Measurements from ENCODE around the gene FAM227A.

The FAM227A gene

DNA sequence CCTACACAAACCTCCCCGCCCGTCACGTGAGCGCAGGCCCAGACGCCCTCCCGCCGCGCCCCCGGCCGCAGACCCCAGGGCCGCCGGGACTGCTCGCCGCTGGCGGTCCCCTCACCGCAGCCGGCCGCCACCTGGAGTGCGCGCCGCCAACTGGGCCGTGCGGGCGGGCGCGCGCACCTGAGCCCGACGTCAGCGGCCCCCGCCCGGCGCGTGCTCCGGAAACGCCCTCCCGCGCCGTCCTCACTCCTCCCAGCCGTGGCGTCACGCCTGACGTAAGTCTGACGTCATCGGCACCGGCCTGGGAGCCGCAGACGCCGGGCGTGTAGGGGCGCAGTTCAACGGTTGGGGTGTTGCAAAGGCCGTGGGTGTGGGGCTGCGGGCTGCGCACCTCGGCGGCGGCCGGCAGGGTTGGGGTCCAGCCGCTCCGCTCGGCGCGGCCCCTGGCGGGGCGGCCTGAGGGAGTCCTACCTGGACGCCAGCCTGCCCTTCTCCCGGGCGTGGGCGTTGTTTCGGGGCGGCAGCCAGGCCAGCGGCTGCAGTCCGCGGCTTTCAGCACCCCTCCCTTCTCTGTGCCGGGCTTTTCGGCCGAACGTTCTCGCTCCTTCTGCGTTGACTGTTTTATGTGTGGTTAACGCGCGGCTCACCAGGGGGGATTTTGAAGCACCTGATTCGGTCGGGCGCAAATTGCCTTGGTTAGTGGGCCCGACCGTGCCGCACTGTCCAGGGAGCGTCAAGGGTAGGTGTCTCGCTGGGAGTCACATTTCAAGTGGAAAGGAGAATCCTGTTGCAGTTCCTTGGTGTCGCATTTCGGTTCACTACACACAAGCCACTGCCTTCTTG lies 44.8 kb upstream of the FAM227A start, which contains the start of gene JOSD1:
JOSD1 (minus strand) TSS at position 155 of the 840 bp plus-strand sequence. CDS start 956 bp downstream, outside the sequence.
- H3K4me1 ChIP-seq (ENCODE audit: insufficient read depth, low read length, poor library complexity, severe bottlenecking), result peaks cover 54% of the 10 kb centered on the region
- TF ChIP-seq EZH2phosphoT487 (IDR thresholded peaks at IDR 0.05; ENCODE audit: borderline replicate concordance) (no peak), CTCF (conservative IDR thresholded peaks at IDR 0.05; ENCODE audit: low read length) (no peak)
- peak within 1 kb of the TSS; percentile 92 for H2AFZ ChIP-seq (ENCODE audit: low read length)

DNA sequence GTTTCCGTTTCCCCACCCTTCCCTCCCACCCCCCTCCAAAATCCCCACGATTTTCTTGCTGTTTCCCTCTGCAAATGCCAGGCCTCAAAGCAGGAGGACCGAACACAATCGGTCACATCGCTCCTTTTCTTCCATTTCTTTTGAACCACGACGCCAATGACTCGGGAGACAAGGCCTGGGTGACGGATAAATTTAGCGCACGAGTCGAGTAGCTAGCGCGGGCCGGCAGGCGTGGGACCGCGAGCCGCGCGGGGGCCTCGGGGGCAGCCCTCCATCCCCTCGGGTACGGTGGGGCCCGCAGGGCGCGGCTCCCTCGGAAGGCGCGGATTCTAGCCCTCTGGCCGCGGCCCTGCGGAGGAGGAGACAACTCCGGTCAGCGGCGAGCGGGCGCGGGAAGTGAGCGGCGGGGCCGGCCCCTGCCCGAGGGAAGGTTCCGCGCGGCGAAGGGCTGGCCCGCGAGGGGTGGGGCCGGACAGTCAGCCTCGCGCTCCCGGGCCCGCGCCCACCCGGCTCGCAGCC lies 44.1 kb upstream of the FAM227A start:
- TF ChIP-seq EZH2phosphoT487 (IDR thresholded peaks at IDR 0.05; ENCODE audit: borderline replicate concordance), result no peak
- H3K36me3 ChIP-seq (ENCODE audit: insufficient read depth, low read length), result no peaks in the 10 kb centered on the region
- peak overlapping the region; percentile 99 for H3K4me2 ChIP-seq (ENCODE audit: low read depth, low read length, poor library complexity, severe bottlenecking)
- H3K9ac ChIP-seq (ENCODE audit: low read depth, low read length, poor library complexity, severe bottlenecking), result peak overlapping the region; percentile 97
- H3F3A ChIP-seq (ENCODE audit: low read depth), result 0 out of 2 replicates have a peak, but pooled peaks cover 3% of the 10 kb centered on the region
- H3K4me3 ChIP-seq (ENCODE audit: low read length, poor library complexity, severe bottlenecking), result peak overlapping the region; percentile 94
- H3K9me3 ChIP-seq (ENCODE audit: insufficient read depth, low read depth, low read length), result no peaks in the 10 kb centered on the region
- peaks cover 18% of the 10 kb centered on the region for H4K20me1 ChIP-seq (ENCODE audit: insufficient read depth, low read length, poor library complexity, severe bottlenecking)
- peaks cover 55% of the 10 kb centered on the region for H3K4me1 ChIP-seq (ENCODE audit: insufficient read depth, low read length, poor library complexity, severe bottlenecking)
- H2AFZ ChIP-seq (ENCODE audit: low read length), result peak overlapping the region; percentile 92
- no peaks in the 10 kb centered on the region for H3K9me2 ChIP-seq (replicated peaks; ENCODE audit: low read depth, low read length)
- no peaks in the 10 kb centered on the region for H3K27me3 ChIP-seq (ENCODE audit: insufficient read depth, low read length, poor library complexity, severe bottlenecking)
- H3K79me2 ChIP-seq (ENCODE audit: insufficient read depth, low read length), result peaks cover 53% of the 10 kb centered on the region

More for the DNA sequence above, 44.8 kb upstream of the FAM227A start, which contains the start of gene JOSD1:
- Histone ChIP-seq H3K4me3 (ENCODE audit: low read length, poor library complexity, severe bottlenecking) (peak within 1 kb of the TSS; percentile 94), H4K20me1 (ENCODE audit: insufficient read depth, low read length, poor library complexity, severe bottlenecking) (peaks cover 17% of the 10 kb centered on the region), H3K79me2 (ENCODE audit: insufficient read depth, low read length) (peaks cover 47% of the 10 kb centered on the region), H3K27me3 (ENCODE audit: insufficient read depth, low read length, poor library complexity, severe bottlenecking) (no peaks in the 10 kb centered on the region), H3K9me3 (ENCODE audit: insufficient read depth, low read depth, low read length) (no peaks in the 10 kb centered on the region), H3K36me3 (ENCODE audit: insufficient read depth, low read length) (no peaks in the 10 kb centered on the region), H3F3A (ENCODE audit: low read depth) (0 out of 2 replicates have a peak, but pooled peaks cover 3% of the 10 kb centered on the region), H3K9ac (ENCODE audit: low read depth, low read length, poor library complexity, severe bottlenecking) (peak within 1 kb of the TSS; percentile 97), H3K4me2 (ENCODE audit: low read depth, low read length, poor library complexity, severe bottlenecking) (peak within 1 kb of the TSS; percentile 99), H3K9me2 (replicated peaks; ENCODE audit: low read depth, low read length) (no peaks in the 10 kb centered on the region)

DNA sequence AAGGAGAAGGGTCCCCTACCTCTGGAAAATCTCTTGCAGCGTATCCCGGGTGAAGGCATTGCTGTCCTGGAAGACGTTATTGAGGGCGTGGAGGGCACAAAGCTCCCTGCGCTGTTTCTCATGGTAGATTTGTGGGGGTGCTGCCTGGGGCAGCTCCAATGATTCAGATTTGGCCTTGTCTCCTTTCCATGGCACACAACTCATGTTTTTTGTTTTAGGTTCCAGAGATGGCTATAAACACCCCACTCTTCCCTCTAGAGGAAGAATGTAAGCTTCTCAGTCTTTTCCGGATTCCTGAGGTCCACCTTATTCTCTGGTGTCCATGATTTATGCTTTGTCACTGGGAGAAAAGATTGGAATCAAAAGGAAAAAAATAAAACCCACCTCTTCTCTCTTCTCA lies 43.6 kb upstream of the FAM227A start:
- Histone ChIP-seq H3F3A (ENCODE audit: low read depth) (0 out of 2 replicates have a peak, but pooled peaks cover 3% of the 10 kb centered on the region), H3K9ac (ENCODE audit: low read depth, low read length, poor library complexity, severe bottlenecking) (peak overlapping the region; percentile 97), H3K4me2 (ENCODE audit: low read depth, low read length, poor library complexity, severe bottlenecking) (peak overlapping the region; percentile 99), H2AFZ (ENCODE audit: low read length) (peak overlapping the region; percentile 92; the same call in 1 of the 2 replicates), H3K27me3 (ENCODE audit: insufficient read depth, low read length, poor library complexity, severe bottlenecking) (no peaks in the 10 kb centered on the region), H3K9me2 (replicated peaks; ENCODE audit: low read depth, low read length) (no peaks in the 10 kb centered on the region), H3K9me3 (ENCODE audit: insufficient read depth, low read depth, low read length) (no peaks in the 10 kb centered on the region), H3K4me3 (ENCODE audit: low read length, poor library complexity, severe bottlenecking) (peak overlapping the region; percentile 94), H3K79me2 (ENCODE audit: insufficient read depth, low read length) (peaks cover 58% of the 10 kb centered on the region), H3K36me3 (ENCODE audit: insufficient read depth, low read length) (no peaks in the 10 kb centered on the region), H3K4me1 (ENCODE audit: insufficient read depth, low read length, poor library complexity, severe bottlenecking) (peaks cover 57% of the 10 kb centered on the region), H4K20me1 (ENCODE audit: insufficient read depth, low read length, poor library complexity, severe bottlenecking) (peaks cover 19% of the 10 kb centered on the region)
- TF ChIP-seq EZH2phosphoT487 (IDR thresholded peaks at IDR 0.05; ENCODE audit: borderline replicate concordance) (no peak), CTCF (conservative IDR thresholded peaks at IDR 0.05; ENCODE audit: low read length) (no peak)

Data from Loucy (cell line).